Colonic mucosa (tissue), 4 donors: ENCODE data around the gene SLC6A5. TPM values are rescaled to one million over a fixed set of nuclear protein-coding genes. Genes with fewer than 3 reads are reported as not detected.

Source experiments
- DNase-seq: peaks from one replicate; pipeline ENCODE4 v3.0.0-alpha.2; 2020
- H3K27ac ChIP-seq: fragments of 200-600 bp; one replicate; pipeline ENCODE4 v1.8.0; 2021
- H3K27me3 ChIP-seq: fragments of 200-600 bp; one replicate; pipeline ENCODE4 v1.8.0; 2021
- H3K36me3 ChIP-seq: fragments of 200-600 bp; one replicate; pipeline ENCODE4 v1.8.0; 2021
- H3K4me1 ChIP-seq: fragments of 200-600 bp; one replicate; pipeline ENCODE4 v1.8.0; 2021; ENCODE audit warnings: mild to moderate bottlenecking
- H3K4me3 ChIP-seq: fragments of 200-600 bp; one replicate; pipeline ENCODE4 v1.8.0; 2021
- H3K9ac ChIP-seq, 2 donors: one replicate each; pipeline ENCODE4 v1.7.0; 2013; ENCODE audit warnings: control low read depth in 2 of 2, low read depth in 2 of 2, low read length in 2 of 2
- H3K9me3 ChIP-seq: fragments of 200-600 bp; one replicate; pipeline ENCODE4 v1.8.0; 2021
- intact Hi-C: fragments of 100-400 bp; cut with DNase I; formaldehyde crosslinking; loops from one replicate; pipeline ENCODE4 v1.14.1; 2022
- total RNA-seq, 2 donors: library from RNA; stranded (reverse); fragmentation: NEBNext Ultra II Directional in 1 of 2; extraction: Animal tissue kit (Norgen Biotek cat#: 25700) in 1 of 2; gene quantifications; one replicate each; pipeline ENCODE4 v1.2.1, GENCODE V29; 2021
- TF ChIP-seq, protein P1 (sequence below): fragments of 200-600 bp; IDR thresholded peaks from one replicate; pipeline ENCODE4 v1.8.0; 2022; ENCODE audit warnings: antibody characterized with exemption, mild to moderate bottlenecking
- donor health status: healthy.
- donor health status: DM: no; HTN: no; CAD: no.
- donor health status: DM: no; HTN: no; CAD: no.

SLC6A5 gene
- total RNA-seq, 2 donors from 2014 or later, result not detected

DNA sequence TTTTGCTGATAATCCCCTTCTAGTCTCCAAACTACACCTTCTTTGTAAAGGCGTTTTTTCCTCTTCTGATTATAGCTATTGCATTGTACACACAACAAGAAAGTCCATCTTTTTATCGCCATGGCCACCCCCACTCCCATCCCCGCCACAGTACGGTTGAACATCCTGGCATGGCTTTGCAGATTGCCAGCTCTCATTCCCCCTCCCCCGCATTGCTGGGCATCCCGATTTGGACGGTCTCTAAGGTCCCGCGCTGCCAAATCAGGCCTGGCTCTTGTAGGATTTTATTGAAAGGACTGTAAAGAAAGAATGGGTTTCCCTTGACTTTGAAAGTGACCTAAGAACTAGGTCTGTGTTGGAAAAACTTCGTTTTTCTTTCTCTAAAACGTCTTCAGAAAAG is 916 bp upstream of the SLC6A5 start:
- Histone ChIP-seq H3K36me3 (no peaks in the 10 kb centered on the region), H3K9me3 (no peaks in the 10 kb centered on the region), H3K27ac (no peak overlapping the region), H3K4me1 (no peaks in the 10 kb centered on the region), H3K4me3 (no peak overlapping the region), H3K9ac (no peak overlapping the region), H3K27me3 (peaks cover 75% of the 10 kb centered on the region)
- TF ChIP-seq, protein P1, sequence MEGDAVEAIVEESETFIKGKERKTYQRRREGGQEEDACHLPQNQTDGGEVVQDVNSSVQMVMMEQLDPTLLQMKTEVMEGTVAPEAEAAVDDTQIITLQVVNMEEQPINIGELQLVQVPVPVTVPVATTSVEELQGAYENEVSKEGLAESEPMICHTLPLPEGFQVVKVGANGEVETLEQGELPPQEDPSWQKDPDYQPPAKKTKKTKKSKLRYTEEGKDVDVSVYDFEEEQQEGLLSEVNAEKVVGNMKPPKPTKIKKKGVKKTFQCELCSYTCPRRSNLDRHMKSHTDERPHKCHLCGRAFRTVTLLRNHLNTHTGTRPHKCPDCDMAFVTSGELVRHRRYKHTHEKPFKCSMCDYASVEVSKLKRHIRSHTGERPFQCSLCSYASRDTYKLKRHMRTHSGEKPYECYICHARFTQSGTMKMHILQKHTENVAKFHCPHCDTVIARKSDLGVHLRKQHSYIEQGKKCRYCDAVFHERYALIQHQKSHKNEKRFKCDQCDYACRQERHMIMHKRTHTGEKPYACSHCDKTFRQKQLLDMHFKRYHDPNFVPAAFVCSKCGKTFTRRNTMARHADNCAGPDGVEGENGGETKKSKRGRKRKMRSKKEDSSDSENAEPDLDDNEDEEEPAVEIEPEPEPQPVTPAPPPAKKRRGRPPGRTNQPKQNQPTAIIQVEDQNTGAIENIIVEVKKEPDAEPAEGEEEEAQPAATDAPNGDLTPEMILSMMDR, result no peak
- DNase-seq, result no peak
- intact Hi-C loops, result no loop called here

DNA sequence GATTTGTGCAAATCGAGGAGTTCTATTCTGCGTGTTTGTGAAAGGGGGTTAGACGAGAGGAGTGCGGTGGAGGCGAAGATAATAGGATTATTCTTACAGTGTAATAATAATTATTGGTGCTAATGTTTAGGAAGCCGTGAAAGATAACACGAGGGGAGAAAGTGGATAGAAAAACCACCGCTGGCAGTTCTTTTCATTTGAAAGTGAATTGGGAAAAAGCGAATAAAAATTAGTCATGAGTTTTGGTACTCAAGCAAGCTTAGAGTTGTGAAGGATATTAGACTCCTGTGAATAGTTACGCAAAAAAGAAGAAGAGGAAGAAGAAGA is 575 bp downstream of the SLC6A5 start:
- DNase-seq, result no peak
- no peak overlapping the region for H3K9ac ChIP-seq
- H3K9me3 ChIP-seq, result no peaks in the 10 kb centered on the region
- H3K27ac ChIP-seq, result no peak overlapping the region
- TF ChIP-seq, protein P1, result no peak
- no peaks in the 10 kb centered on the region for H3K4me1 ChIP-seq
- peaks cover 90% of the 10 kb centered on the region for H3K27me3 ChIP-seq
- H3K4me3 ChIP-seq, result no peak overlapping the region
- intact Hi-C loops, result no loop called here
- H3K36me3 ChIP-seq, result no peaks in the 10 kb centered on the region

GRCh38 chr11:20600551-20600950 is 1.1 kb downstream of the SLC6A5 start:
- intact Hi-C loops, result no loop called here
- TF ChIP-seq, protein P1, result no peak
- no peak for DNase-seq

GRCh38 chr11:20601221-20601914 is 2.0 kb downstream of the SLC6A5 start:
- Histone ChIP-seq H3K36me3 (no peaks in the 10 kb centered on the region), H3K9ac (no peak overlapping the region), H3K27ac (no peak overlapping the region), H3K4me3 (no peak overlapping the region), H3K4me1 (no peaks in the 10 kb centered on the region), H3K9me3 (no peaks in the 10 kb centered on the region), H3K27me3 (peaks cover 93% of the 10 kb centered on the region)
- TF ChIP-seq, protein P1, result no peak
- intact Hi-C loops, result no loop called here
- no peak for DNase-seq

More at GRCh38 chr11:20600551-20600950, 1.1 kb downstream of the SLC6A5 start:
- Histone ChIP-seq H3K9ac (no peak overlapping the region), H3K36me3 (no peaks in the 10 kb centered on the region), H3K9me3 (no peaks in the 10 kb centered on the region), H3K27me3 (peaks cover 95% of the 10 kb centered on the region), H3K4me1 (no peaks in the 10 kb centered on the region), H3K4me3 (no peak overlapping the region), H3K27ac (no peak overlapping the region)

GRCh38 chr11:20604295-20604803 is 4.9 kb downstream of the SLC6A5 start:
- Histone ChIP-seq H3K27ac (no peak overlapping the region), H3K27me3 (peaks cover 70% of the 10 kb centered on the region), H3K9ac (no peak overlapping the region), H3K36me3 (no peaks in the 10 kb centered on the region), H3K4me1 (no peaks in the 10 kb centered on the region), H3K4me3 (no peak overlapping the region), H3K9me3 (no peaks in the 10 kb centered on the region)
- TF ChIP-seq, protein P1, result no peak
- intact Hi-C loops, result no loop called here
- DNase-seq, result no peak
